GM19463 (cell line): ENCODE measurements around the gene ALK.

Experiments
- ATAC-seq: cut with Tn5 transposase; IDR thresholded peaks from one replicate; pipeline ENCODE4 v1.9.1; 2021; ENCODE audit warnings: mild to moderate bottlenecking, moderate library complexity; ENCODE audit not compliant: unreplicated experiment

Gene ALK

DNA sequence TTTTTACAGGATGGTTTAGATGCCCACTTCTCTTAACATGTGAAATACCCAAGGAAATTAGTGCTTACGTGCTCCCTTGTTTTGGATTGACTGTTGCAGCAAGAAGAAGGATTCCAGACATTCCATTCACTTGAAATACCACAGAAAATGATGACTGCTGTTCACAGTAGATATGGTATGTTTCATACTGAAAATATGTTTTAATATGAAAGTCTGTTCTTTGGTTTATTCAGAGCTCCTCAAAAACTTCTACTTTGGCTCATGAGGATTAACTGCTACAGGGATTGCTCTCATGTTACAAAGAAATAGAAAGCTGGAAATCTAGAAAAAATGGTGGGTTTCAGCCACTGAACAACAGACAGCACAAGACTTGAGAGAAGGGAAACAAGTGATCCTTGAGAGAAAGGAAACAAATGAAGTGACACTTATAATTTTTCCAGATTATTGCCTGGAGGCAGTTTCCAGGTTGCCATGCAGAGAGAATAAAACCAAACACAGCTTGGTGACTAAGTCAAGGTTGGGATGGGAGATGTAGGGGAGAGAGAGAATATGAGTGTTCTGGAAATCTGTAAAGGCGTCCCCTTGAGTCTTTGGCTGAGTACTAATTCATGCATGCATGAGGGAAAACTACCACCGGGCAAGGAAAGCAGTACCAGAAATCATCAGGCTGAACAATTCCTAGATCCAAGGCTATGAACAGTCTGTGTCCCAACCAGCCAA lies 458.0 kb downstream of the ALK start:
- ATAC-seq, result no peak

- ATAC-seq, result no peak
Measured at GRCh38 chr2:29462293-29462692, 459.1 kb downstream of the ALK start.

- ATAC-seq, result no peak
Measured at GRCh38 chr2:29460190-29460589, 461.2 kb downstream of the ALK start.

DNA sequence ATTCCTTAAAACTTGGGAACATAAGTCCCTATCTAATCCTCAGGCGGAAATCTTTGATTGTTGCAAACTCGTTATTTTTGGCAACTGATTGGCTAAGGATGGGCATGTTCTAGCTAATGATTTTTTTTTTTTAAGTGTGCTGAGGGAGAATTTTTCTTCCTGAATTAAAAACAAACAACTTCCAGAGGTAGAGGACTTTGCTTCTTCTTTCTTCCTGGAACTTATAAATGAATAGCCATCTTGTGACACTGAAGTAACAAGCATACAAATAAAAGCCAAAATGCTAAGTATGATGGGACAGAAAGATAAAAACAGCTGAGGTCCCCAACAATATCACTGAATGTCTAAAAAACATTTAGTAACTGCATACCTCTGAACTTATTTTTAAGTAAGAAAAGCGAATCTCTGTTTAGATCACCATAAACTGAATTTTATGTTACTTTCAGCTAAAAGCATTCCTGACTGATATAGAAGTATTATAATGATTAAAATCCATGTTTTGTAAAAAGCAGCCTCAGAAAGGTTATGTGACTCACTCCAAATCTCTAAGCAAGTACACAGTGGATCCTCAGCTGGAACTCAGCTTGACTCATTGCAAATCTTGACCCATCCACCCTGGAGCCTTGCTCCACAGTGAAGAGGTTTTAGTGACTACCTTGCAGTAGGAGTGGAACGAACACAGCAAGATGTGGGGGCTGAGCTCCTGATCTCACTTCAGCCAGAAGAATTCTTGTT lies 461.8 kb downstream of the ALK start:
- ATAC-seq, result no peak

- ATAC-seq, result no peak
Measured at GRCh38 chr2:29456429-29456828, 465.0 kb downstream of the ALK start.

- no peak for ATAC-seq
Measured at GRCh38 chr2:29455200-29455860, 466.1 kb downstream of the ALK start.

DNA sequence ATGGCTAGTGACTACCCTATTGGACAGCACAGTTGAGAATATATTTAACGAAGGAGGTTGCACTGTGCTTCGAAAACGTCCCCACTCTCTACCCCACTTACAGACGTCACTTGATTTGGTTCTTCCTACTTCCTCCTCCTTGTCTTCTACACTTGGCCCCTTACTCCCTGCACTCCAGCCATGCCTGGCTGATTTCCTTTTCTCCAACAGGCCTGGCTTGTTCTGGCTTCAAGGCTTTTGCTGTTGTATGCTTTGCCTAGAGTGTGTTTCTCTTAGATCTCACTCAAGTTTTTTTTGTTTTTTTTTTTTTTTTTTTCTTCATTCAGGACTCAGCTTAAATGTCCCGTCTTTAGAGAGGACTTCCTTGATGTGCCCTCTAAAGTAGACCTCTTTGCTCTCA lies 469.4 kb downstream of the ALK start:
- ATAC-seq, result no peak

GRCh38 chr2:29450596-29451222 lies 470.7 kb downstream of the ALK start:
- ATAC-seq, result no peak

DNA sequence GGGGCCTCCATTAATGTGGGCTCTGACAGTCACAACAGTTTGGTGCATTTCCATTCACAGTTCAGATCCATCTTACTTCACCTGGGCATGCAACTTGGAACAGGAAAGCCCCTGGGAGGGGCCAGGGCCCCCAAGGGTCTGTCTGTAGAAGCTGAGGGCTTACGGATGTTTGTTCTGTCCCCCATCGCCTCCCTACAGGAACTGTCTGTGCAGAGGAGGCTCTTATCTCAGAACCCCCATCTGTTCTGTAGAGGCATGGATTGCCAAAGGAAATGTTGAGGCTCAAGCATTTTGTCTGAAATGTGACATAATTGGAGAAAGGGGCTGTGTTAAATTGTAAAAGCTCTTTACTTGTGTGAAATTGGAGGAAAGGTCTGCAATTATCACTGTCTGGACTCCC lies 471.9 kb downstream of the ALK start:
- no peak for ATAC-seq

DNA sequence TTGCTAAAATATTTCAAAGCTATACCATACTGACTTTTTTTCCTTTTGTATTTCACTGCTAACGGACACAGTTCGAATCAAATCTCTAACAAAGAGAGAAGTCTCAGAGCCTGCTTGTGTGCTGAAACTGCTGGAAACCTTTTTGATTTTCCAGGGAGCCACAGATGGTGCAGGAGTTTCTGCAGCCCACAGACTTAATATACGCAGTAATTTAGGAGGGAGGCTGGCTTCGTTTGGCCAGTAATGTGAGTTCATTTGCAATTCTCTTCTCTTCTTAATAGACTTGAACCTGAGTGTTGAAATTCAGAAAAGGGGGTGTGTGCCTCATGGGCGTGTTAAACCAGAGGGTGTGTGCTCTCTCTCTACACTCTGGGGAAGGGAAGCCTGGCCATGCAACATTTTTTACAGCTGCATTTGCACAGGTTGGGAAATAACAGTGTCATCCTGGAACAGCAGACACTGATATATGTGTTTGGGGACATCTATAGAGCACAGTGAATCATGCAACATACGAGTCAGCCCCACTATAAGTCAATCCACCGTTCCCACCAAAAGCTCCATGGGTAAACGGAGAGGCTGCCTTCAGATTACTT lies 473.2 kb downstream of the ALK start:
- ATAC-seq, result no peak

DNA sequence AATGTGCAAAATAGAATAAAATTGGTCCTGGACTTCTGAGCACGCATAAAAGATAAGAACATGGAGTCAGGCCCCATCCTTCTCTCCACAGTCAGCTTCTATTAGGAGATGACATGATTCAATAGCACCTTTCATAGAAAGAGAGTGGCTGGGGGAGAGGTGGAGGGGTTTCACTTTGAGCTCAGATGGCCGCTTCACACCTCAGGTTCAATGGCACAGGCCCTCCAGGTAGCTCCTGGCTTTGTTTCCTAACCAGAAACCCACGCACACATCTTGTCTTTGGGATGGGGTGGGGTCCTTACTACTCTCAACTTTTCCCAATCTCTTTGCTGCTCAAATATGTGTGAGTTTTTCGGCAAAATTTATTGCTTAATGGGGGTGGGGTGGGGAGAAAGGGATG lies 473.9 kb downstream of the ALK start:
- no peak for ATAC-seq

GRCh38 chr2:29446847-29447246 lies 474.5 kb downstream of the ALK start:
- no peak for ATAC-seq

DNA sequence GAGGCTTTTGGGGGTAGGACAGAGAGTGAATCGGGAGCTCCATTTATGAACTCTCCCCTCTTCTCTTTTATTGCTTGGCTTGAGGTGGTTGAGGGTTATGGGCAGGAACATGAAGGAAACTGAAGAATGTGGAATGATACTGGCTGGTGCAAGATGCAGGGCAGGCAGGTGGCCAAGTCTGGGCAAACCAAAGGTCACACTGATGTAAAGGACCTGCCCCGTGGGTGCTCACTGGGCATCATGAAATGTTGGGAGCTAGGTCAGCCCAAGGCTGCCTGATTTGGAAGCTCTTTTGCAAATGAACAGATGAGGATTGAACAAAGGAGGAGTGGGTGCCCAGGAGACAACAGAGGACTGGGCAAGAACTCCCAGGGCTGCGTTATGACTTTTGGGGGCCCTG lies 477.2 kb downstream of the ALK start:
- no peak for ATAC-seq

DNA sequence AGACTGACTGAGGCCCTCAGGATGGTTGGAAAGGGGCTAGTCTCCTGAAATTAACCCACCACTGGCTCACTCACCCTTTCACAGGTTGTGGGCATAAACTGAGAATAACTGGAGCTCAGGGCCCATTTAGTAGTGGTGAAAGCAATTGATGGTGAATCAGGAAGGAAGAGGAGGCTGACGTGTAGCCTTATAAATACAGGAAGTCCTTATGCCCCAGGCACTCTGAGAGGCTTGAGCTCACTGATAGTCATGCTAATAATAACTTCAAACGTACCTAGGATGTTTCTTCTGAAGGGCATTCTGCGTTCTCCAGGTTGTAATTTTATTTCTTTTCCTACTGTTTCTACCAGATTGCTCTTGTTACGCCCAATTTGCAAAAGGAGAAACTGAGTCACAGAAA lies 477.8 kb downstream of the ALK start:
- ATAC-seq, result no peak

DNA sequence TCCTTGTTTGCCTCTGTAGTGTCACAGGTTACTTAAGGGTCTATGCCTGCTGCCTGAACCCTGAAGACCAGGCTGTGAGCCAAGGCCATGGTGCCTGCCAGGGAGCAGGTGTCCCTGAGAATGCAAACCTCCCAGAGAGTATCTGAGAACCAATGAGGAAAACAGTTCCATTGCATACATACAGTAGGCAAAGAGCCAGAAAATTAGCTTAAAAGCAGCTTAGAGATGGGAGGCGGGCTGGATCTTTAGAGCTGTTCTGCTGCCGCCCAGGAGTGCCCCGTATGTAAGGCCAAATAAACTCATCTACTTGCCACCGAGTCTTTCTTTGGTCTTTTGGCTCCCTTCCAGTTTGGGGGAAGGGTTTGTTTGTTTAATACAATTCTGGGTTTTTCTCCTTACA lies 478.2 kb downstream of the ALK start:
- no peak for ATAC-seq

- ATAC-seq, result no peak
Measured at GRCh38 chr2:29440921-29441623, 480.3 kb downstream of the ALK start.

DNA sequence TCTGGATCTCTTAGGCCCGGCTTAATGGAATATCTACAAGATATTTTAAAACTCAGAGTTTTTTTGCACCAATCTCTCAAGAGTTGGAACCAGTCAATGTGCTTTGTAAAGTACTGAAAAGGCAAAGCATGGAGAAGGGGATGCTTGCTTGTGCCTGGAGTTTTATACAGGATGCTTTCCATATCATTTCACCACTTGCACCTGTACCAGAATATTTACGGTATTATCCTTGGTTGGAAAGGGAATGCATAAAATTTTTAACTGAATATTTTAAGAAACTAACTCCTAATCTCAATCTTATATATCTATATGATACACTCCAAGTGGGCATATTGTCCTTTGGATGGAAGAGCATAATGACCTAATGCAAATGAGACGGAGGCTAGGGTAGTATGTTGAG lies 487.5 kb downstream of the ALK start:
- no peak for ATAC-seq

GRCh38 chr2:29433128-29433527 lies 488.3 kb downstream of the ALK start:
- no peak for ATAC-seq

- no peak for ATAC-seq
Measured at GRCh38 chr2:29431485-29431884, 489.9 kb downstream of the ALK start.

- ATAC-seq, result no peak
Measured at GRCh38 chr2:29430382-29431112, 490.8 kb downstream of the ALK start.
